ENCODE measurements around the gene FCN3. TPM values are rescaled to one million over a fixed set of nuclear protein-coding genes. Genes with fewer than 3 reads are reported as not detected.

FCN3 gene
- total and polyA plus RNA-seq, 2 donors (not counting 1 experiment from before 2014, with no cell fraction given), result not detected

DNA sequence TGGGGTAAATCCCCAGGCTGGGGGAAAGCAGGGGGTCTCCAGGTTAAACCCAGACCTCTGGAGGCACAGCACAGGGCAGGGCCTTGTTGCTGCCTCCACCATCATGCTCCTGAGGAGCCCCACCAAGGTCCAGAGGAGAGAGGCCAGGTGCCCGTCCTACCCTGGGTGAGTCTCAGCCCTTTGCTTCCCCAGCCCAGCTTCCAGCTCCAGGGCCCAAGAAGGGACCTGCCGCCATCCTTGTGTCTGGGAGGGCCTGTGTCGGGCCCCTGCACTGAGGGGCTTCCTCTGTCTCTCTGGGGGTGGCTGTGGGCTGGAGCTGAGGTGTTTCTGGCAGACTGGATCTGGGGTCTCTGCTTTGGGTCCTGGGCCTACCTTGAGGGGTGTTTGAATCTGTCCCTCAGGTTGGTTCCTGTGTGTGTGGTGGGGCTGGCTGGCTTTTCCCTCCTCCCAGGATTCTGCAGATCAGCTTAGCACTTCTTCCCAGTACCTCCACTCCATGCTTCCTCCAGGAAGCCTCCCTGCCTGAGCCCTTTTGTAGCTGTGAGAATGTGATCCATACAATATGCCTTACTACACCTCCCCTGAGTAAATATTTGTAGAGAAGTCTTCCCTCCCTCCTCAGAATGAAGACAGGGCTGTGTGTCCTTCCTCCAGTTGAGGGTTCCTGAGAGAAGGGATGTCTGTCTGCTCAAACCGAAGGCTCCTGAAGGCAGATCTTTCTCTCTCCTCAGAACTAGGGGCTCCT lies 24.0 kb upstream of the FCN3 start:
- H3K36me3 ChIP-seq (ENCODE audit: control insufficient read depth, insufficient read depth, low read length), result no peaks in the 10 kb centered on the region
- H4K20me1 ChIP-seq (ENCODE audit: control insufficient read depth, extremely low read depth, insufficient read depth, low read length), result no peaks in the 10 kb centered on the region
- H3K27ac ChIP-seq (ENCODE audit: insufficient read depth, low read length), result no peak overlapping the region
- no peak overlapping the region for H3K4me2 ChIP-seq (ENCODE audit: extremely low read depth, insufficient read depth, low read length)
- H3K9me3 ChIP-seq (ENCODE audit: control insufficient read depth, insufficient read depth, low read depth, low read length), result no peaks in the 10 kb centered on the region
- H3K27me3 ChIP-seq (ENCODE audit: control insufficient read depth, insufficient read depth, low read length), result no peaks in the 10 kb centered on the region
- no peak for DNase-seq (ENCODE audit: low read depth in 2 of 2)
- H3K4me3 ChIP-seq (replicated peaks in 1 of 4; ENCODE audit: control extremely low read depth in 1 of 4, insufficient read depth in 1 of 4, low read depth in 3 of 4, low read length in 4 of 4), result no peak overlapping the region
- no peak overlapping the region for H3K9ac ChIP-seq (ENCODE audit: insufficient read depth, low read length)
- no peak overlapping the region for H2AFZ ChIP-seq (ENCODE audit: low read length)
- H3K79me2 ChIP-seq (ENCODE audit: control insufficient read depth, insufficient read depth, low read length), result peaks cover 4% of the 10 kb centered on the region
- TF ChIP-seq, protein P1, sequence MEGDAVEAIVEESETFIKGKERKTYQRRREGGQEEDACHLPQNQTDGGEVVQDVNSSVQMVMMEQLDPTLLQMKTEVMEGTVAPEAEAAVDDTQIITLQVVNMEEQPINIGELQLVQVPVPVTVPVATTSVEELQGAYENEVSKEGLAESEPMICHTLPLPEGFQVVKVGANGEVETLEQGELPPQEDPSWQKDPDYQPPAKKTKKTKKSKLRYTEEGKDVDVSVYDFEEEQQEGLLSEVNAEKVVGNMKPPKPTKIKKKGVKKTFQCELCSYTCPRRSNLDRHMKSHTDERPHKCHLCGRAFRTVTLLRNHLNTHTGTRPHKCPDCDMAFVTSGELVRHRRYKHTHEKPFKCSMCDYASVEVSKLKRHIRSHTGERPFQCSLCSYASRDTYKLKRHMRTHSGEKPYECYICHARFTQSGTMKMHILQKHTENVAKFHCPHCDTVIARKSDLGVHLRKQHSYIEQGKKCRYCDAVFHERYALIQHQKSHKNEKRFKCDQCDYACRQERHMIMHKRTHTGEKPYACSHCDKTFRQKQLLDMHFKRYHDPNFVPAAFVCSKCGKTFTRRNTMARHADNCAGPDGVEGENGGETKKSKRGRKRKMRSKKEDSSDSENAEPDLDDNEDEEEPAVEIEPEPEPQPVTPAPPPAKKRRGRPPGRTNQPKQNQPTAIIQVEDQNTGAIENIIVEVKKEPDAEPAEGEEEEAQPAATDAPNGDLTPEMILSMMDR (conservative IDR thresholded peaks at IDR 0.05 in 1 of 2, IDR thresholded peaks at IDR 0.05 in 1 of 2; ENCODE audit: low read depth in 1 of 2, low read length in 2 of 2), result no peak
- no peak for TF ChIP-seq EZH2 (IDR thresholded peaks at IDR 0.05; ENCODE audit: low read length, missing control alignments)
- peaks cover 22% of the 10 kb centered on the region for H3K4me1 ChIP-seq (ENCODE audit: control insufficient read depth, extremely low read depth, insufficient read depth, low read length)

DNA sequence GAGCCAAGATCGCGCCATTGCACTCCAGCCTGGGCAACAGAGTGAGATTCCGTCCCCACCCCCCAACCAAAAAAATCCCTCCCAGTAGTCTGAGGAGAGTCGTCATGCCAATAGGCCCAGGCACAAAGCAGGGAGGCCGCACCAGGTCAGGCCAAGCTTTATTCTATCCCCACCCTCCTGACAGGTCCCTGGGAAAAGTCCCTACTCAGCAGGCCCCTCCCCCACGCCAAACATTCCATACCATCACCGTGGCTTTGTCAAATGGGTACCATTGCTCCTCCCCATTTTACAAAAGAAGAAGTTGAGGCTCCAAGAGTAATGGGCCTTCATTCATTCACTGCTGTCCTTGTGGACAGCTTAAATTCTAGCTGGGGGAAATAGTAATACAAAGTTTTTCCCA lies 23.1 kb upstream of the FCN3 start:
- TF ChIP-seq EZH2 (IDR thresholded peaks at IDR 0.05; ENCODE audit: low read length, missing control alignments), result no peak
- TF ChIP-seq, protein P1 (conservative IDR thresholded peaks at IDR 0.05 in 1 of 2, IDR thresholded peaks at IDR 0.05 in 1 of 2; ENCODE audit: low read depth in 1 of 2, low read length in 2 of 2), result no peak

DNA sequence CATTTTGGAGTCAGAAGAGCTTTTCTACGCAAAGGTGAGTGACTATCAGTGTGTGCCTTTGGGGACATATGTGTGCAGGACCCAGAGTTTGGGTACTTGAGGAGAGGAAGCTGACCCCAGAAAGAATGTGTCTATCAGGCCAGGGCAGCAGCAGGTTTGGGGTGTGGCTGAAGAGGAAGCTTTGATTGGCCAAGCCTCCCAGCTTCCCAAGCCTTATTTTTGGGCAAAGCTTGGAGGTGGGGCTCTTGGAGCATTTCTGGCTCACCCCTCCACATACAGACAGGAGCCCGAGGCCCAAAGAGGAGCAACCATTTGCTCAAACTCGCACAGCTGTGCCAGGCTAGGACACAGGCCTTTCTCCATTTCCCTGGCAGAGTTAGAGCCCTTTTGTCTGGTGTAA lies 22.5 kb upstream of the FCN3 start:
- Histone ChIP-seq H3K9me3 (ENCODE audit: control insufficient read depth, insufficient read depth, low read depth, low read length) (no peaks in the 10 kb centered on the region), H4K20me1 (ENCODE audit: control insufficient read depth, extremely low read depth, insufficient read depth, low read length) (no peaks in the 10 kb centered on the region), H3K9ac (ENCODE audit: insufficient read depth, low read length) (no peak overlapping the region), H2AFZ (ENCODE audit: low read length) (no peak overlapping the region), H3K36me3 (ENCODE audit: control insufficient read depth, insufficient read depth, low read length) (no peaks in the 10 kb centered on the region), H3K27ac (ENCODE audit: insufficient read depth, low read length) (no peak overlapping the region), H3K4me1 (ENCODE audit: control insufficient read depth, extremely low read depth, insufficient read depth, low read length) (peaks cover 18% of the 10 kb centered on the region), H3K4me3 (replicated peaks in 1 of 4; ENCODE audit: control extremely low read depth in 1 of 4, insufficient read depth in 1 of 4, low read depth in 3 of 4, low read length in 4 of 4) (no peak overlapping the region), H3K4me2 (ENCODE audit: extremely low read depth, insufficient read depth, low read length) (no peak overlapping the region), H3K27me3 (ENCODE audit: control insufficient read depth, insufficient read depth, low read length) (no peaks in the 10 kb centered on the region), H3K79me2 (ENCODE audit: control insufficient read depth, insufficient read depth, low read length) (peaks cover 7% of the 10 kb centered on the region)
- no peak for TF ChIP-seq EZH2 (IDR thresholded peaks at IDR 0.05; ENCODE audit: low read length, missing control alignments)
- DNase-seq (ENCODE audit: low read depth in 2 of 2), result no peak

More for the DNA sequence above, 23.1 kb upstream of the FCN3 start:
- DNase-seq (ENCODE audit: low read depth in 2 of 2), result no peak
- Histone ChIP-seq H3K9me3 (ENCODE audit: control insufficient read depth, insufficient read depth, low read depth, low read length) (no peaks in the 10 kb centered on the region), H4K20me1 (ENCODE audit: control insufficient read depth, extremely low read depth, insufficient read depth, low read length) (no peaks in the 10 kb centered on the region), H2AFZ (ENCODE audit: low read length) (no peak overlapping the region), H3K27ac (ENCODE audit: insufficient read depth, low read length) (no peak overlapping the region), H3K9ac (ENCODE audit: insufficient read depth, low read length) (no peak overlapping the region), H3K4me1 (ENCODE audit: control insufficient read depth, extremely low read depth, insufficient read depth, low read length) (peaks cover 23% of the 10 kb centered on the region), H3K4me3 (replicated peaks in 1 of 4; ENCODE audit: control extremely low read depth in 1 of 4, insufficient read depth in 1 of 4, low read depth in 3 of 4, low read length in 4 of 4) (no peak overlapping the region), H3K79me2 (ENCODE audit: control insufficient read depth, insufficient read depth, low read length) (peaks cover 6% of the 10 kb centered on the region), H3K4me2 (ENCODE audit: extremely low read depth, insufficient read depth, low read length) (no peak overlapping the region), H3K27me3 (ENCODE audit: control insufficient read depth, insufficient read depth, low read length) (no peaks in the 10 kb centered on the region), H3K36me3 (ENCODE audit: control insufficient read depth, insufficient read depth, low read length) (no peaks in the 10 kb centered on the region)

Data from fibroblast of lung (primary cell).